ENCODE measurements around the gene OCA2.

OCA2 gene

GRCh38 chr15:27834684-27835083, 264.4 kb downstream of the OCA2 start:
- Histone ChIP-seq H3K36me3 (replicated peaks) (no peaks in the 10 kb centered on the region), H3K27ac (no peak overlapping the region), H3K4me3 (ENCODE audit: low read depth, low read length) (no peak overlapping the region), H3K27me3 (replicated peaks) (no peaks in the 10 kb centered on the region)
- DNase-seq = no peak
- in situ Hi-C loops (cut with HindIII; ENCODE audit: low pct_ligation_motif_present, low sequenced_read_pairs) = no loop called here
- TF ChIP-seq CTCF (IDR thresholded peaks at IDR 0.05; ENCODE audit: low read depth, low read length, missing control alignments) = no peak

- Histone ChIP-seq H3K4me3 (ENCODE audit: low read depth, low read length) (no peak overlapping the region), H3K27ac (no peak overlapping the region), H3K36me3 (replicated peaks) (no peaks in the 10 kb centered on the region), H3K27me3 (replicated peaks) (no peaks in the 10 kb centered on the region)
- DNase-seq = no peak
- TF ChIP-seq CTCF (IDR thresholded peaks at IDR 0.05; ENCODE audit: low read depth, low read length, missing control alignments) = no peak
- in situ Hi-C loops (cut with HindIII; ENCODE audit: low pct_ligation_motif_present, low sequenced_read_pairs) = no loop called here
These were observed 265.1 kb downstream of the OCA2 start for GRCh38 chr15:27833974-27834373.

DNA sequence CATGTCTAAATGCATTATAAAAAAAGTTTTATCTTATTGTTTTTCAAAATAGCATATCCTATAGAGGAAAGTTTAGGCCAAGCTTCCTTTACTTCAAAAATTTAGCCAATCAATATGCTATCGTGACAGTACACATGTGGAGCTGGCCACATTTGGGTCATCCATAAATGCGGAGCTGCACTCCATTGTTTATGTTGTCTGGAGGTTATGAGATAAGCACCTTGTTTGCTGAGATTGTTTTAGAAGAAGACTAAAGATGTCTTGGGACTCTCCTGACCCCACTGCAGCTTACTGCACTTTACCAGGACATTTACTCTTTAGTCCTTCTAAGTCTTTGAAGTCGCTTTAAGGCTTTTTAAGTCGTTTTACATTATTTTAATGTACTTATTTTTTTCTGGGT, 265.9 kb downstream of the OCA2 start:
- in situ Hi-C loops (cut with HindIII; ENCODE audit: low pct_ligation_motif_present, low sequenced_read_pairs) = no loop called here
- no peak for TF ChIP-seq CTCF (IDR thresholded peaks at IDR 0.05; ENCODE audit: low read depth, low read length, missing control alignments)
- no peak for DNase-seq
- Histone ChIP-seq H3K27me3 (replicated peaks) (no peaks in the 10 kb centered on the region), H3K36me3 (replicated peaks) (no peaks in the 10 kb centered on the region), H3K27ac (no peak overlapping the region), H3K4me3 (ENCODE audit: low read depth, low read length) (no peak overlapping the region)

GRCh38 chr15:27832237-27832596, 266.9 kb downstream of the OCA2 start:
- in situ Hi-C loops (cut with HindIII; ENCODE audit: low pct_ligation_motif_present, low sequenced_read_pairs) = no loop called here
- Histone ChIP-seq H3K4me3 (ENCODE audit: low read depth, low read length) (no peak overlapping the region), H3K27me3 (replicated peaks) (no peaks in the 10 kb centered on the region), H3K36me3 (replicated peaks) (no peaks in the 10 kb centered on the region), H3K27ac (no peak overlapping the region)
- no peak for DNase-seq
- TF ChIP-seq CTCF (IDR thresholded peaks at IDR 0.05; ENCODE audit: low read depth, low read length, missing control alignments) = no peak

- in situ Hi-C loops (cut with HindIII; ENCODE audit: low pct_ligation_motif_present, low sequenced_read_pairs) = no loop called here
- H3K27me3 ChIP-seq (replicated peaks) = no peaks in the 10 kb centered on the region
- no peak for TF ChIP-seq CTCF (IDR thresholded peaks at IDR 0.05; ENCODE audit: low read depth, low read length, missing control alignments)
- H3K27ac ChIP-seq = no peak overlapping the region
- DNase-seq = no peak
- no peaks in the 10 kb centered on the region for H3K36me3 ChIP-seq (replicated peaks)
- H3K4me3 ChIP-seq (ENCODE audit: low read depth, low read length) = no peak overlapping the region
These were observed 267.5 kb downstream of the OCA2 start for GRCh38 chr15:27831384-27832236.

GRCh38 chr15:27828746-27829145, 270.4 kb downstream of the OCA2 start:
- no peaks in the 10 kb centered on the region for H3K27me3 ChIP-seq (replicated peaks)
- no peak for TF ChIP-seq CTCF (IDR thresholded peaks at IDR 0.05; ENCODE audit: low read depth, low read length, missing control alignments)
- no peak overlapping the region for H3K27ac ChIP-seq
- no peak overlapping the region for H3K4me3 ChIP-seq (ENCODE audit: low read depth, low read length)
- H3K36me3 ChIP-seq (replicated peaks) = no peaks in the 10 kb centered on the region
- DNase-seq = no peak
- in situ Hi-C loops (cut with HindIII; ENCODE audit: low pct_ligation_motif_present, low sequenced_read_pairs) = no loop called here
